GM23338 (cell line): Measurements from ENCODE around the gene DNAL4. TPM values are rescaled to one million over a fixed set of nuclear protein-coding genes. Genes with fewer than 3 reads are reported as not detected.
A peak's percentile ranks its signal among the peaks of the same experiment; 100 is the strongest.

Experiments
- ATAC-seq: fragments of 200-7000 bp; cut with Tn5 transposase; 3 replicates; pipeline ENCODE4 v1.9.1; 2020
- DNase-seq: peaks from one replicate; pipeline ENCODE4 v3.0.0-alpha.2; 2015; ENCODE audit warnings: low spot score
- H2AFZ ChIP-seq: fragments of 200-600 bp; sonication (generic); 2 replicates; pipeline ENCODE4 v1.8.0; 2016; ENCODE audit warnings: antibody characterized with exemption, mild to moderate bottlenecking, moderate library complexity
- H3F3A ChIP-seq: fragments of 200-600 bp; sonication (generic); replicated peaks from 2 replicates; pipeline ENCODE4 v1.8.0; 2017; ENCODE audit warnings: antibody characterized with exemption, mixed run types, low read depth
- H3K27ac ChIP-seq: fragments of 200-600 bp; sonication (generic); 2 replicates; pipeline ENCODE4 v1.6.1; 2016; ENCODE audit warnings: low read depth
- H3K27me3 ChIP-seq: fragments of 200-600 bp; sonication (generic); 2 replicates; pipeline ENCODE4 v1.8.0; 2016; ENCODE audit warnings: mild to moderate bottlenecking, mixed run types, moderate library complexity; ENCODE audit not compliant: insufficient read depth
- H3K36me3 ChIP-seq: fragments of 200-600 bp; sonication (generic); 2 replicates; pipeline ENCODE4 v1.8.0; 2016; ENCODE audit warnings: mild to moderate bottlenecking; ENCODE audit not compliant: insufficient read depth
- H3K4me1 ChIP-seq: fragments of 200-600 bp; sonication (generic); 2 replicates; pipeline ENCODE4 v1.8.0; 2016; ENCODE audit warnings: mild to moderate bottlenecking, moderate library complexity; ENCODE audit not compliant: insufficient read depth
- H3K4me2 ChIP-seq: fragments of 200-600 bp; sonication (generic); 2 replicates; pipeline ENCODE4 v1.7.1; 2017; ENCODE audit warnings: mixed run types
- H3K4me3 ChIP-seq: fragments of 200-600 bp; sonication (generic); 2 replicates; pipeline ENCODE4 v1.6.1; 2016; ENCODE audit warnings: mixed run types
- H3K79me2 ChIP-seq: fragments of 200-600 bp; sonication (generic); replicated peaks from 2 replicates; pipeline ENCODE4 v1.8.0; 2017; ENCODE audit warnings: mild to moderate bottlenecking; ENCODE audit not compliant: insufficient read depth
- H3K9me2 ChIP-seq: fragments of 200-600 bp; sonication (generic); 2 replicates; pipeline ENCODE4 v1.8.0; 2017; ENCODE audit not compliant: insufficient read depth
- H4K20me1 ChIP-seq: fragments of 200-600 bp; sonication (generic); replicated peaks from 2 replicates; pipeline ENCODE4 v1.8.0; 2017; ENCODE audit warnings: mild to moderate bottlenecking; ENCODE audit not compliant: insufficient read depth
- H3K27ac Mint-ChIP-seq: 2 replicates; pipeline ENCODE4 v1.8.0; 2020; ENCODE audit warnings: inconsistent platforms, mild to moderate bottlenecking, moderate library complexity, mixed read lengths
- H3K27me3 Mint-ChIP-seq: 3 replicates; pipeline ENCODE4 v1.8.0; 2022; ENCODE audit warnings: low read depth, mild to moderate bottlenecking, moderate library complexity, mixed read lengths, inconsistent platforms; ENCODE audit not compliant: insufficient read depth, poor library complexity
- H3K36me3 Mint-ChIP-seq: 3 replicates; pipeline ENCODE4 v1.8.0; 2021; ENCODE audit warnings: low read depth, mild to moderate bottlenecking, inconsistent platforms, moderate library complexity, mixed read lengths
- H3K4me1 Mint-ChIP-seq: 3 replicates; pipeline ENCODE4 v1.8.0; 2020; ENCODE audit warnings: mild to moderate bottlenecking, inconsistent platforms, mixed read lengths
- H3K4me3 Mint-ChIP-seq: 3 replicates; pipeline ENCODE4 v1.8.0; 2021; ENCODE audit warnings: moderate library complexity, mild to moderate bottlenecking, inconsistent platforms, mixed read lengths
- H3K9me3 Mint-ChIP-seq: 3 replicates; pipeline ENCODE4 v1.8.0; 2020; ENCODE audit warnings: moderate library complexity, mild to moderate bottlenecking, inconsistent platforms, mixed read lengths
- ETS1 ChIP-seq: IDR thresholded peaks from 2 replicates; pipeline ENCODE4 v1.6.1; 2016; ENCODE audit warnings: antibody characterized with exemption
- EZH2 ChIP-seq: fragments of 200-600 bp; sonication (generic); IDR thresholded peaks from one replicate; pipeline ENCODE4 v1.8.0; 2017; ENCODE audit warnings: antibody characterized with exemption, mild to moderate bottlenecking, low read depth; ENCODE audit not compliant: unreplicated experiment
- JUNB ChIP-seq: IDR thresholded peaks from one replicate; pipeline ENCODE4 v1.6.1; 2016; ENCODE audit warnings: antibody characterized with exemption; ENCODE audit not compliant: unreplicated experiment
- POLR2AphosphoS5 ChIP-seq: IDR thresholded peaks from 2 replicates; pipeline ENCODE4 v1.6.1; 2016; ENCODE audit warnings: antibody characterized with exemption, low read depth
- REST ChIP-seq: IDR thresholded peaks from one replicate; pipeline ENCODE4 v1.6.1; 2018; ENCODE audit warnings: antibody characterized with exemption; ENCODE audit not compliant: unreplicated experiment
- STAT1 ChIP-seq: IDR thresholded peaks from one replicate; pipeline ENCODE4 v1.6.1; 2016; ENCODE audit warnings: antibody characterized with exemption; ENCODE audit not compliant: unreplicated experiment
- polyA plus RNA-seq: library from polyadenylated mRNA; unstranded; fragments of >200 nt; fragmentation: Nextera tagmentation; extraction: Ambion mirVana; gene quantifications from 2 replicates; pipeline ENCODE4 v1.2.1, GENCODE V29; 2016
- total RNA-seq: library from RNA; depleted of rRNA; stranded (reverse); fragments of >200 nt; shearing (Covaris generic); gene quantifications from 2 replicates; pipeline ENCODE4 v1.2.3, GENCODE V29; 2014
- TF ChIP-seq, protein P1 (sequence below), 2 experiments: fragments of 200-600 bp in 1 of 2; sonication (generic) in 1 of 2; conservative IDR thresholded peaks; 2 replicates each; pipeline versions ENCODE4 v1.5.1 to v1.6.1; 2016 to 2017; ENCODE audit warnings: antibody characterized with exemption in 2 of 2, low read depth in 2 of 2, mild to moderate bottlenecking in 2 of 2, moderate library complexity in 1 of 2

The DNAL4 gene
- total and polyA plus RNA-seq, 2 experiments from 2014 or later, result 9.3 to 10.0 TPM

DNA sequence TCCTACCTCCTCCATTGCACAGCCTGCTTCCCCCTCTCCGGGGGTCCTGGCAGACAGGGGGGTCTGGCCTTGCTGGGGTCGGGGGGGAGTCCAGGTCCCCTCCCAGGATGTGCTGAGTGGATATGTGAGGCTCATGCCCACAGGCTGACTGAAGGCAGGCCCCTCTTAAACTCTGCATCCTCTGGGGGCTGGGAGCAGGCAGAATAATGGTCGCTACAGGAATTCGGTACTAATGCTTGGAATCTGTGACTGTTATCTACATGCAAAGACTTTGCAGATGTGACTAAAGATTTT lies 36.5 kb downstream of the DNAL4 start (continued):
- TF ChIP-seq, protein P1, sequence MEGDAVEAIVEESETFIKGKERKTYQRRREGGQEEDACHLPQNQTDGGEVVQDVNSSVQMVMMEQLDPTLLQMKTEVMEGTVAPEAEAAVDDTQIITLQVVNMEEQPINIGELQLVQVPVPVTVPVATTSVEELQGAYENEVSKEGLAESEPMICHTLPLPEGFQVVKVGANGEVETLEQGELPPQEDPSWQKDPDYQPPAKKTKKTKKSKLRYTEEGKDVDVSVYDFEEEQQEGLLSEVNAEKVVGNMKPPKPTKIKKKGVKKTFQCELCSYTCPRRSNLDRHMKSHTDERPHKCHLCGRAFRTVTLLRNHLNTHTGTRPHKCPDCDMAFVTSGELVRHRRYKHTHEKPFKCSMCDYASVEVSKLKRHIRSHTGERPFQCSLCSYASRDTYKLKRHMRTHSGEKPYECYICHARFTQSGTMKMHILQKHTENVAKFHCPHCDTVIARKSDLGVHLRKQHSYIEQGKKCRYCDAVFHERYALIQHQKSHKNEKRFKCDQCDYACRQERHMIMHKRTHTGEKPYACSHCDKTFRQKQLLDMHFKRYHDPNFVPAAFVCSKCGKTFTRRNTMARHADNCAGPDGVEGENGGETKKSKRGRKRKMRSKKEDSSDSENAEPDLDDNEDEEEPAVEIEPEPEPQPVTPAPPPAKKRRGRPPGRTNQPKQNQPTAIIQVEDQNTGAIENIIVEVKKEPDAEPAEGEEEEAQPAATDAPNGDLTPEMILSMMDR (conservative IDR thresholded peaks at IDR 0.05; ENCODE audit: low read depth in 2 of 2), result no peak
- TF ChIP-seq STAT1, result no peak
- no peak for TF ChIP-seq ETS1

DNA sequence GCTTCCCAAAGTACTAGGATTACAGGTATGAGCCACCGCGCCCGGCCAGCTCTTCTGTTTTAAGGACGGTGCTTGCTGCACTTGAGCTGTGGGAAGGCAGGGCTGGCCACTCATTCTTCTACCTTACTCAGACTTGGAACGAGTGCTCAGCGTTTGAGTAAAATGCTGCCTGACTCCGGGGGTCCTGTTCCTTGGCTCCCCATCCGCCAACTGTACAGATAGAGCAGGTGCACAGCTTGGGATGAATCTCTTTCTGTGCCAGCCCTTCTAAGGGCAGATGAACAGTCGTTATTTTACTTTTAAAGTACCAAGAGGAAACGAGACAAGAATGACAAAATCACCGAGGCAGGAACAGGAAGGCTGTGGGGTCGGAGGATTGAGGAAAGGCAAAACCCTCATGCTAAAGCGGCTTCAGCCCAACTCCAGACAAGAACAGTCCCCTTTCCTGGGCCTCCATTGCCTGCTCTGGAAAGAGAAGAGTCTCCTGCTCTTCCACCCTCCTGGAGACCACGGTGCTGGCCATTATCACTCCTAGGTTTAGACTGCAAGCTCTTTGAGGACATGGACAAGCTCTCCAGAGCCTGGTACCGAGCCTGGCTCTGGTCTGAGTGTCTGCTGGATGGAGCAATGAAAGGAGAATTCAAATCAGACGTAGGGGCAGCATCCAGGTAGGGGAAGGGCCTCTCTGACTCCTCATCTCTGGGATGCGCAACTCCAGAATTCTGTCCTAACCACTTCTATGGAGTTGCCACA lies 37.1 kb downstream of the DNAL4 start:
- H3K4me3 Mint-ChIP-seq, result peak overlapping the region; percentile 70
- no peak overlapping the region; the same call in 1 of the 2 replicates for H3K27ac Mint-ChIP-seq
- H3K27me3 Mint-ChIP-seq, result peaks cover 17% of the 10 kb centered on the region
- peaks cover 18% of the 10 kb centered on the region for H3K4me1 Mint-ChIP-seq
- H3K36me3 ChIP-seq, result no peaks in the 10 kb centered on the region
- no peaks in the 10 kb centered on the region; the same call in 2 of the 3 replicates for H3K36me3 Mint-ChIP-seq
- H3K27me3 ChIP-seq, result peaks cover 14% of the 10 kb centered on the region; the same call in 1 of the 2 replicates
- peaks cover 3% of the 10 kb centered on the region; the same call in 1 of the 2 replicates for H3F3A ChIP-seq
- no peak overlapping the region for H3K27ac ChIP-seq
- peak overlapping the region; percentile 87 for H3K4me2 ChIP-seq
- H2AFZ ChIP-seq, result peak overlapping the region; percentile 87; the same call in 1 of the 2 replicates
- H3K4me3 ChIP-seq, result peak overlapping the region; percentile 77
- no peaks in the 10 kb centered on the region for H4K20me1 ChIP-seq
- ATAC-seq (no peak), DNase-seq (no peak)
- no peaks in the 10 kb centered on the region for H3K79me2 ChIP-seq
- peaks cover 21% of the 10 kb centered on the region; the same call in 1 of the 2 replicates for H3K4me1 ChIP-seq
- H3K9me3 Mint-ChIP-seq, result no peaks in the 10 kb centered on the region; the same call in 2 of the 3 replicates
- H3K9me2 ChIP-seq, result no peaks in the 10 kb centered on the region
- TF ChIP-seq POLR2AphosphoS5 (no peak), ETS1 (no peak), EZH2 (no peak), REST (no peak), STAT1 (no peak), JUNB (no peak)
- TF ChIP-seq, protein P1 (conservative IDR thresholded peaks at IDR 0.05; ENCODE audit: low read depth in 2 of 2), result no peak
